Ammon's horn (tissue), 1 donor: ENCODE data around the gene DIP2C.

Source experiments
- DNase-seq: peaks from one replicate; pipeline ENCODE4 v3.0.0-alpha.2; 2016; ENCODE audit warnings: low spot score

Gene DIP2C

DNA sequence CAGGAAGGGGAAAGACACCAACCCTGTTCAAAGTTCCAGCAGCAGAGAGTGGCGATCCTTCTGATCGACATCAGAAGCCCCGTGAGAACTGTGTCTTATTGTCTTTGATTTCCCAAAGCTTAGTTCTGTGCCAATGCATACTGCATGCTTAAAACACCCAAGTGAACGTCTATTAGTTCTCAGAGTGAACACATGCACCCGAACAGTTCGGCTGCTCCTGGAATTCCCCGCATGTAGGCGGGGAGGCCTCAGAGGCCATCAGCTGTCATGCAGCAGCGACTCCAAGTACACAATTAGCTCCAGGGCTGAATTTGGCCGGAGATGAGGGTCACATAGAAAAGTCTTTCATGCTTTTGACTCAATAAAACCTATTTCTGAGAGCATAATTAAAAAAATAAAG is 277.4 kb downstream of the DIP2C start:
- no peak for DNase-seq

DNA sequence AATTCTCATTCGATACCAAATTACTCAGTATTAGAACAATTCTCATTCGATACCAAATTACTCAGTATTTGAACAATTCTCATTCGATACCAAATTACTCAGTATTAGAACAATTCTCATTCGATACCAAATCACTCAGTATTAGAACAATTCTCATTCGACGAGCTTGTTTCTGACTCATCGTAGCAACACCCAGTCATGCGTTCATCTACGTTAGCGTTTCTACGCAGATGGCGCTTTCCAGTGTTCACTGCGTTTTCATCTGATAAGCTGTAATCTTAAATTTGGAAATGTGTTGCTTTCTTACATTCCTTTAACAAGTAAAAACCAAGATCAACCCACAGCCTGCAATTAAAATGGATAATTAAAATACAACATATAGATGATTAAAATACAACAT is 277.9 kb downstream of the DIP2C start:
- DNase-seq = peak; percentile 61

DNA sequence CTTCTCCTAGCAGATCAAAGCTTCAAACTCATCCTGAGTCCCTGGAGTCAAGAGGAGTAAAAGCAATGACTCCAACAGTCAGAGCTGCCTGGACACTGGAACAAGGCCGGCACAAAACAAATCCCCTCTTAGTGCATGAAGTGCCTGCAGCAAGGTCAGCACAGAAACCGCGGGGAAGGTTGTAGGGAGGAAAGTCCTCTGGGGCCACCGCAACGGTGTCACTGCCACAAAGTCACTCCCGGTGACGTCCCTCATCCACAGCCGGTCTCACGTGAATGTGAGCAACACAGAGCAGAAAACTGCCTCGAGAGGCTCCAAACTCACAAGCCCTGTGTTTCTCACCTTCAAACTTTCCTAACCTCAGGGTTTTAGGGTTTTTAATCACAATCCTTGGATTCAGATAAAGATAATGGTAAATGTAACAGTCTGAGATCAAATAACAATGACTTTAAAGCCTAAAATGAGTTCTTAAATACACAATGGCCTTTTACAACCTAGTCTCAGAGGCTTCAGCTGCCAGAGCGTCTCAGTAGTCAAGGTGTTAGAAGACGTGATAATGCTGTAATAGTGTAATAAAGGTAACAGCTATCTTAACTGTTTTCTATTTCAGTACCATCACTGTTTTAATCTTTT is 279.9 kb downstream of the DIP2C start:
- DNase-seq = no peak

DNA sequence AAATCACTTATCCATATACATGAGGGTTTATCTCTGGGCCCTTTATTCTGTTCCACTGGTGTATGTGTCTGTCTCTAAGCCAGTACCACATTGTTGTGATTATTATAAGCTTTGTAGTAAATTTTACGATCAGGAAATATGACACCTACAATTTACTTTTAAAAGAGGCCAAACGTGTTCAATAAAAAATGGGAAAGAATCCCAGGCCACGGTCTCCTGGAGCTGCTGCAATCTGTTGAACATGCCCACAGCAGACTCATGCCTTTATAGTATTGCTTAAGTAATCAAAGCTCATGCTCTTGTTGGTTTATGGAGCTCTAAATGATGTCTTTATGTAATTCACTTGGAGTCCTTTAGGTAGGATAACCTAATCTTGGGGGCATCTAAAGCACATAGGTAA is 281.2 kb downstream of the DIP2C start:
- no peak for DNase-seq

DNA sequence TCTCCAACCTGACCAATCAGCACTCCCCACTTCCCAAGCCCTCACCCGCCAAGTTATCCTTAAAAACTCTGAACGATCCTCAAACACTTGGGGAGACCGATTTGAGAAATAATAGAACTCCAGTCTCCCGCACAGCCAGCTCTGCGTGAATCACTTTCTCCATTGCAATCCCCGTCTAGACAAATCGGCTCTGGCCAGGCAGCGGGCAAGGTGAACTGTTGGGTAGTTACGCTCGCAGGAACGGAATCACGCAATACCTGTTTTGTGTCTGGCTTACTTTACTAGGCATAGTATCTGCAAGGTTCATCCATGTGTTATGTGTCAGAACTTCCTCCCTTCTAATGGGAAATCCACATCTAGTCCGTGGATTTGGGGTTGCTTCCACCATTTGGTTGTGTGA is 282.5 kb downstream of the DIP2C start:
- no peak for DNase-seq

DNA sequence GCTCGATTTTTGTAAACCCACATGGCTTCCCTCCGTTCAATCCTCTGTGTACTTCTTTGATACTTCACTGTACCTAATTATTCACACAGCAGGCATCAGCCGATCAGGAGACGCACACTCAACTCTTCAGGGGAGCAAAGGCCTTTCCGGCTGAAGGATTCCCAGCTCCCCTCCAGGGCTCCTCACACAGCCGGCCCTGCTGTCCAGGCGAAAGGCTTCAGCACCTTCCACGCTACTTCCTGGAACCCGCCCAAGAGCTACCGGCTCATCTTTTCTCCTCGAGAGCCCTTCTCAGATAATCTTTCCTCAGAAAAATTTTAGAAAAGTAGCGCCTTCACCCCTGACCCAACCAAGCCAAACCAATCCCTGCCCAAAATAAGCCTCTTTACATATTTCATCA is 283.8 kb downstream of the DIP2C start:
- DNase-seq = no peak

DNA sequence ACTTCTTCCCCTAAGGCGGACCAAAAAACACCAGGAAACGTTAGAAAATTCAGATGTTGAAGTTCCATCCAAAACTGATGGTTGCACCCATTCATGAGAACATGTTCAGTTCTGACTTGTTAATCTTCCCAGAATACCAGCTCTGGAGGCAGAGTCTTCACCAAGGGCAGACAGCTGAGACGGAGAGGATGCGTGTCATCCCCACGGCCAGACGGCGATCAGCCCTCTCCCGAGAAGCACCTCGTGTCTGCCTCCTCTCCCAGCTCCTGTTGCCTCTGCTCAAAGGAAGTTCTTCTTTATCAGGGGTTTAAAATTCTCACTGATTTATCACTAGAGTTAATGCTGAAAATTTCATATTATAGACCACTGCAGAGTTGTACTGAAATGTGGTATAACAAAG is 284.5 kb downstream of the DIP2C start:
- no peak for DNase-seq

DNA sequence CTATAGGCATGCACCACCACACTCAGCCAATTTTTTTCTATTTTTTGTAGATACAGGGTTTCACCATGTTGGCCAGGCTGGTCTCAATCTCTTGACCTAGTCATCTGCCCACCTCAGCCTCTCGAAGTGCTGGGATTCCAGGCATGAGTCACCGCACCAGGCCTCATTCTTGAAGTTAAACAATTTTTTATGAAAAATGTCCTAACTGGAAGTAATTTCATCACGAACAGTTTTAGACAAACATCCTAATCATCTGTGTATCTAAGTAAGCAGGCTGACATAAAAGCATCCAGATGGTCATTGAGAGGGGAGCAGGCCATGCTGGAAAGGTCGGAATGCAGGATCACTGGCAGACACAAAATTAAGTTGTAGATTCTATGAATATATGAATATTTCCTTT is 285.1 kb downstream of the DIP2C start:
- DNase-seq = no peak

DNA sequence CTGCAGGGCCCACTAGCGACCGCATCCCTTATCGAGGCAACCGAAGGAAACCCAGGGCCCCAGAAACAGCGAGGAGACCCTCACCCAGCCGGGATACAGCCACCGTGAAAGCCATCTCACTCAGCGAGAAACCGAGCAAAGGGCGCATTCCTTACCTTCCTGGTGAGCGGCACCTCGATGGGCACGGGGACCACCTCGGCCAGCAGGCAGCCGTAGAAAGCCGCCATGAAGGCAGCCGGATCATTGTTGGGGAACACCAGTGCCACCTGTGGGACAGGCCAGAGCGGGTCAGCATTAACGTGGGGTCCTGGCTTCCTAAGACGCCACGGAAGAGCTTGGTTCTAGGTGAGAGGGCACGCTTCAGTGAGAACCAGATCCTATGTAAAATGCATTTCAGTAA is 290.5 kb downstream of the DIP2C start:
- no peak for DNase-seq

DNA sequence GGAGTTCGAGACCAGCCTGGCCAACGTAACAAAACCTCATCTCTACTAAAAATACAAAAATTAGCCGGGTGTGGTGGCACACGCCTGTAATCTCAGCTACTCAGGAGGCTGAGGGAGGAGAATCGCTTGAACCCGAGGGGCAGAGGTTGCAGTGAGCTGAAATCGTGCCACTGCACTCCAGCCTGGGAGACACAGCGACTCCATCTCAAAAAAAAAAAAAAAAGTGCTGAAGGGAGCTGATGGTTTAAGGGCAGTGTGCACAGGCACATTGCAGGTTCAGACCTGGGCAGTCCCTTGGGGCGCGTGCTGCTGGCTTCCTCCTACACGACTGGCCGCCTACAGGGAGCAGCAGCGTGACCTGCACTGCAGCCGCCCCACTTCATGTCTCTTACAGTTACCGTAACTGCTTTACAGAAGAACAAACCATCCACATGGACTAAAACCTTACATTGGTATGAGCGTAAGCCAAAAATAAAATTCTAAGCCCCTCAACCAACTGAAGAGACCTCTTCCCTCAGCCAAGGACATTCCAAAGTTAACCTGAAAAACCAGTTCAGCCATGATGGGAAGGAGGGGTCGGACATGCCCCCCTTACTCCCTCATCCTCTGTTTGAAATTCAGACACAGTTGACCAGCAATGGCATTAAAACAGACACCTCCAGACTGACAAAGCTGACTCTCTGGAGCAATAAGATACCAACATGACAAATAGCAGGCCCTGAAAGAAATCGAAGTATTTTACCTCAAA is 292.0 kb downstream of the DIP2C start:
- no peak for DNase-seq

DNA sequence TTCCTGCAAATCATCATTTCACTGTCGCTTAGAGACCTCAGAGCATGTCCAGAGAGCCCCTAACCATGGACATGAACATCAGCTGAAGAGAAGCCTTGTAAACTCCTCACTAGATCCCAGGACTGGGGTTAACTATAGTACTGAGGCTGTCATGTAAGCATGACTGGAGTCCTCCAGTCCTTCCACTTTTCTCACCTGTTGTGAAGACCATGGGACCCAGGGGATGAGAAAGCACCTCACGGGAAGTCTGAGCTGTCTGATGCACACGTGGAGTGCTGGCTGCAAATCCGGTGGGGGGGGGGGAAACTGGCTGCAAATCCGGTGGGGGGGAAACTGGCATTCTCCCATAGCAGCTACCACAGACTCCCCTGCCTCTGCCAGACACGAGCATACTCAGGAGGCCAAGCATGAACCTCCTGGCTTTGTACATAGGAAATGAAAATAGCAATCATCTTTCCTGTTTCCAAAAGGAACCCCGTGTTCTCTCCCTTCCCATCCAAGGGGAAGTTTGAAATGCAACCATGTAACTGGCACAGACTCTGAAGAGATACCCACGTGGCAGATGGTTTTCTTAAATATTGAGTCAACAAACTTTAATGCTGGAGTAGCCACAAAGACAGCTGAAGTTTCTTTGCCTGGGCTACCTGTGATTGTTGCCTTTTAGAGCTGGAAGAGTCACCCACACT is 292.8 kb downstream of the DIP2C start:
- DNase-seq = no peak

DNA sequence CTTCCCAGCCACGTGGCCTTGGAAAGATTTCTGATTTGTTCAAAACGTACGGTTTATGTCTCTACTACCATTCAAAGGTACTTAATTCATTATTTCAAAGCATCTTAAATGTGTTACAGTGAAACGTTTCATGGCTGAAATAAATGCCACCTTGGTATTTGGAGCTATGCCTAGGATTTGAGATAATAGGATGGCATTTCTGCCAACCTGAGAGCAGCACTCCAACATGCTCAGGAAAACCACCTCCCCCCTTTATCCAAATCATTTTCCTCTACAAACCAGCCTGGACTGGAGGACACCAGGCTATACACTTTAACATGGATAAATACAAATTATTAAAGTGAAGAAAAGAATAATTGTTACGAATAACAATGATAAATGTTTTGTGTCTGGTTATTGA is 293.4 kb downstream of the DIP2C start:
- no peak for DNase-seq

DNA sequence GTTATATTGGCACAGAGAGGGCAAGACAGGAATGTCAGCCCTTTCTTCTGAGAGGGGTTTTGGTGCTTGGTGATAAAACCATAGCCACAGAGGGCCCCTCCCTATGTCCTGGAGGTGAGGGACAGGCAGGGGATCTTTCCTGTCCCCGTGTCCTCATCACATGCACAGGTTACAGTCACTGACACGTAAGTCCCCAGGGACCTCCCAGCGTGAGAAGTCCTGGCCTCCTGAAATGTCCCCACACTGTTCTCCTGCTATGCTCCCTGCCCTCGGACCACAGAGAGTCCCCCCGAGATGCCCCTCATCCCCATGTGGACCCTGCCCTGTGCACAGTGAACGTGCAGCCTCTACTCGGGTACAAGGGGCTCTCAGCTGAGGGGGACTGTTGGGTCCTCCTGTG is 293.8 kb downstream of the DIP2C start:
- DNase-seq = no peak

DNA sequence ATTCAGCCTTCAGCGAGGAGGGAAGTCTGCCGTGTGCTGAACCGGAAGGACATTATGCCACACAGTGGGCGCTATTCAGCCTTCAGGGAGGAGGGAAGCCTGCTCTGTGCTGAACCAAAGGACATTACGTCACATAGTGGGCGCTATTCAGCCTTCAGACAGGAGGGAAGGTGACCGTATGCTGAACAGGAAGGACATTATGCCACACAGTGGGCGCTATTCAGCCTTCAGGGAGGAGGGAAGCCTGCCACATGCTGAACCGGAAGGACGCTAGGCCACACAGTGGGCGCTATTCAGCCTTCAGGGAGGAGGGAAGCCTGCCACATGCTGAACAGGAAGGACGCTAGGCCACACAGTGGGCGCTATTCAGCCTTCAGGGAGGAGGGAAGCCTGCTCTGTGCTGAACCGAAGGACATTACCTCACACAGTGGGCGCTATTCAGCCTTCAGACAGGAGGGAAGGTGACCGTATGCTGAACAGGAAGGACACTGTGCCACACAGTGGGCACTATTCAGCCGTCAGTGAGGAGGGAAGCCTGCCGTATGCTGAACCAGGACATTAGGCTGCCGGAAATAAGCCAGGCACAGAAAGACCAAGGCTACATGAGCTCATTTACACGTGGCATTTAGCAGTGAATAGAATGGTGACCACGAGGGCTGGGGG is 294.9 kb downstream of the DIP2C start:
- peak; percentile 94 for DNase-seq

DNA sequence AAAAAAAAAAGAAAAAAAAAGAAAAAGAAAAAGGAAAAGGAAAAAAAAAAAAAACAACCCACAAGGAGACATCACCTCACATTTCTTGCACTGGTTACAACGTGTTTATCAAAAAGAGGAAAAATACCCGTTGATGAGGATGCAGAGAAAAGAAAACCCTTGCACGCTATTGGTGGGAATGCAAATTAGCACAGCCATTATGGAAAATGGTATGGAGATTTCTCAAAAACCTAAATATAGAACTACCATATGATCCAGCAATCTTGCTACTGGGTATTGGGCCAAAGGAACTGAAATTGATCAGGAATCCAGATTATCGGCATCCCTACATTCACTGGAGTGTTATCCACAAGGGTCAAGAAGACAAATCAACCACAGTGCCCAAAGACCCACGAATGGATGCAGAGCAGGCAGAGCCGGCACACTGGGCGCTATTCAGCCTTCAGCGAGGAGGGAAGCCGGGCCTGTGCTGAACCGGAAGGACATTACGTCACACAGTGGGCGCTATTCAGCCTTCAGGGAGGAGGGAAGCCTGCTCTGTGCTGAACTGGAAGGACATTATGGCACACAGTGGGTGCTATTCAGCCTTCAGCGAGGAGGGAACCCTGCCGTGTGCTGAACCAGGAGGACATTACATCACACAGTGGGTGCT is 295.6 kb downstream of the DIP2C start:
- no peak for DNase-seq

DNA sequence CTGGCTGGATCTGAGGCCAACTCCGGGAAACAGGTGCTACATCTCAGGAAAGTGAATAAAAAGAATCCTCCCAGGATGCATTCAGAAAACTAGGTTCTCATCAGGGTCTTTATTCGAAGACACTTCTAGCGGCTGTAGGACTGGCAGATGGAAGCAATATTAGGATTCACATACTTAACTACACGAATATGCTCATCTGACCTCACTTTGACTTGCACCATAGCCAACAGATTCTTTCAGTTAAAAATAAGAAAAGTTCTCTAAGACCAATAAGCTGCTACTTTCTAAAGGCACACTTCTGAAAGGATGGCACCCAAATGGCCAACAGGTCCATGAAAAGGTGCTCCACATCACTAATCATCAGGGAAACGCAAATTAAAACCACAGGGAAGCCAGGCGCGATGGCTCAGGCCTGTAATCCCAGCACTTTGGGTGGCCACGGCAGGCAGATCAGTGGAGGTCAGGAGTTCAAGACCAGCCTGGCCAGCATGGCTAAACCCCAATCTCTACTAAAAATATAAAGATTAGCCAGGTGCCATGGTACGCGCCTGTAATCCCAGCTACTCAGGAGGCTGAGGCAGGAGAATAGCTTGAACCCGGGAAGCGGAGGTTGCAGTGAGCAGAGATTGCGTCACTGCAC is 296.2 kb downstream of the DIP2C start:
- no peak for DNase-seq

DNA sequence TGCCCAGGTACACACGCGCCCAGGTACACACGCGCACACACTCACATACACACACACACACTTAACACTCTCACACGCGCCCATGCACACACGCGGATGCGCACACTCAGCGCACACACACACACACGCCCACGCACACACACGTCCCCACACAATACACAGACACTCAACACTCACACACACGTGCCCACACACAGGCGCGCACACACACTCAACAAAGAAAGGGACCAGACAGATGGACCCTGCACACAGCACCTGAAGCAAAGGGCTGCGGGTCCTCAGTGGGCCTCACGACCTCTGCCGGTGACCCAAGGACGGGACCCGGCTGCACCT is 296.8 kb downstream of the DIP2C start:
- no peak for DNase-seq

DNA sequence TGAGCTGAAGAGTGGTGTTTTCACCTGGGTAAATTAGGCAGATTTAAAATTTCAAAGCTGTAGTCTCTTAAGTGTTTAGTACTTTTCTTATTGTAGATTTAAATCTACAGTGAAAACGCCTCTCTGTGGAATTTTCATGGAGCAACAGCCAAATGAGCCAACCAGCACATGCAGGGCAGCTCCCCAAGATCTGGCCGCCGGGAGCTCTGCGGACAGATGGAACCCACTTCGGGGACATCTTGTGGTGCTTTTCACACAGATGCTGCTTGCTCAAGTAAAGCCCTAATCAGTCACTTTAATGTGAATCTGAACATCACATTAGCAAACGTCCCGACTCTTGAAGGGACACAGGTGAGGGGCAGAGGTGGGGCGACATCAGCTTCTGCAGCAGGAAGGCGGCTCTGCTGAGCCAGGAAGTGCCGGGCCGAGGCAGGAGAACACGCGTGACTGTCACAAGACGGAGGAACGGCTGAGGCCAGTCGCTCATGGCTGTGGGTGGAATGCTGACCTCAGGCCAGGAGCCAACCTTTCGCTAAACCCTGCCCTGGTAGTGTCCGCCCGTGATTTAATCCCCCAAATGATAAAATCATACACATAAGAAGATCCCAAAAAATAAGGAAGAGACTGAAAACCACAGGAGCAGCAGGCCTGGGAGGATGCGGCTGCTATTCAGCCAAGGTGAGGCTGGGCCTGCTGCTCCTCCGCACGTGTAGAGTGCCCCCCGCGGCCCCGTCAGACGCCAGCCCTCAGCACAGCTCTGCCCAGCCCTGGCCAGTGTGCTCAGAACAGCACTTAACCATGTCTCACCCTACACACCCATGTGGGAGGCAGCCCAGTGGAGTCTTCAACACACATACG is 297.4 kb downstream of the DIP2C start:
- no peak for DNase-seq

DNA sequence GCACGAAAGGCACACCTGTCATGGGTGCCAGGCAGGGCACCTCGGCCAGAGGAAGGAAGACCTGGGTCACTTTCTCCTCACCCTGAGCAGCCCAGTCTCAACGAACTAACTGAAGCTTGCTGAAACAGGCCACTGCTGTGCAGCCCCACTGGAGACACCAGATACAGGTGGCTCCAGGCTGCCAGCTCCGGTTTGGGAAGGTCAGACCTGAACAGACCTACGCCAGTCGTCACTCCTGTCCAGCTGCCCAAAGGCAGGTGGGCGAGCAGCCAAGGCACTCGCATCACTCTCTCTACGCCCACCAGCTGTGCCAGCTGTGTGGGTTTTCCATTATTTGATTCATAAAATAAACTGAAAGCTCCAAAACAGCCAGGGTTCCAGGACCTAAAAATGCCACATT is 298.2 kb downstream of the DIP2C start:
- no peak for DNase-seq

DNA sequence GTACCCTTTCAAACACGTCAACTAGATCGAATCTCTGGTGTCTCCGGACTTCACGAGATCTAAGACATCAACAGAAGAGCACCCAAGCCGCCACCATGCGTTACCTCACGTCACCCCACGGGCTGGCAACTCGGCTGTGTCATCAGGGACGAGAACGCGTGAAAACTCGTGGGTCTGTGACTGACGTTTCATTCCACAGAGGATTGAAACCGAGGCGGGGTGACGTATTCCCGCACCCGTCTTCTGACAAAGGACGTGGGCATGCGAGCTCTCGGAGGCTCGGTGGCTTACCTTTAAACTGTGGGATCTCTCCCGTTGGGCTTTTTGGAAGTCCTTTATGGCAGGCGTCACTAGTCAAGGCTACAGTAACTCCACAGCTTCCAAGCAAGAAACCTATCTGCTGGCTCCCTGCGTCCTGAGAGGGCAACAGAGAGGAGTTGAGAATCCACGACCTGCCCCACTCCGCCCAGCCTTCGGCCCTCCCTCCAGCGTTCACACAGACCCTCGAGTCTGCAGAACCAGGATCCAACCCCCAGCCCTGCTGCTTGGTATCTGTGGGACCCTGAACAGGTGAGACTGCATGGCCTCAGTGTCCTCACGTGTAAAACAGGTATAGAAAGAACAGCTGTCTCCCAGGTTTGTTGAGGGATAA is 298.9 kb downstream of the DIP2C start:
- DNase-seq = peak; percentile 54
